ENCODE data around the gene CARD14.

DNA sequence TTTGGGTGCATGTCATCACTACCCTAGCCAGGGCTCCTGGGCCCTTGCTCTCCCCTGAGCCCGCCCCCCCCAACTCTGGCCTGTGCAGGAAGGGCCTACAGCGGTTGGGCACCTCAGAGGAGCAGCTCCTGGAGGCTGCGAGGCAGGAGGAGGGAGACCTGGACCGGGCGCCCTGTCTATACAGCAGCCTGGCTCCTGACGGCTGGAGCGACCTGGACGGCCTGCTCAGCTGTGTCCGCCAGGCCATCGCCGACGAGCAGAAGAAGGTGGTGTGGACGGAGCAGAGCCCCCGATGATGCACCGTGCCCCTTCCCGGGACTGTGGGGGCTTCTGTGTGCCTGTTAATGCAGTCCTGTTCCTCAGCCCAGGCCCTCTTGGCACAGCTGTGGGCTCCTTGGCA is 38.2 kb downstream of the CARD14 start:
- TF ChIP-seq, protein P1, sequence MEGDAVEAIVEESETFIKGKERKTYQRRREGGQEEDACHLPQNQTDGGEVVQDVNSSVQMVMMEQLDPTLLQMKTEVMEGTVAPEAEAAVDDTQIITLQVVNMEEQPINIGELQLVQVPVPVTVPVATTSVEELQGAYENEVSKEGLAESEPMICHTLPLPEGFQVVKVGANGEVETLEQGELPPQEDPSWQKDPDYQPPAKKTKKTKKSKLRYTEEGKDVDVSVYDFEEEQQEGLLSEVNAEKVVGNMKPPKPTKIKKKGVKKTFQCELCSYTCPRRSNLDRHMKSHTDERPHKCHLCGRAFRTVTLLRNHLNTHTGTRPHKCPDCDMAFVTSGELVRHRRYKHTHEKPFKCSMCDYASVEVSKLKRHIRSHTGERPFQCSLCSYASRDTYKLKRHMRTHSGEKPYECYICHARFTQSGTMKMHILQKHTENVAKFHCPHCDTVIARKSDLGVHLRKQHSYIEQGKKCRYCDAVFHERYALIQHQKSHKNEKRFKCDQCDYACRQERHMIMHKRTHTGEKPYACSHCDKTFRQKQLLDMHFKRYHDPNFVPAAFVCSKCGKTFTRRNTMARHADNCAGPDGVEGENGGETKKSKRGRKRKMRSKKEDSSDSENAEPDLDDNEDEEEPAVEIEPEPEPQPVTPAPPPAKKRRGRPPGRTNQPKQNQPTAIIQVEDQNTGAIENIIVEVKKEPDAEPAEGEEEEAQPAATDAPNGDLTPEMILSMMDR (conservative IDR thresholded peaks at IDR 0.05; ENCODE audit: low read depth, low read length): no peak
- TF ChIP-seq EZH2 (IDR thresholded peaks at IDR 0.05; ENCODE audit: low read length, unreplicated experiment) (no peak), EZH2phosphoT487 (IDR thresholded peaks at IDR 0.05; ENCODE audit: borderline replicate concordance, low read length) (no peak)

Data from PC-3 (cell line).